K562 (cell line): ENCODE data around the gene ZNF586. TPM values are rescaled to one million over a fixed set of nuclear protein-coding genes. Genes with fewer than 3 reads are reported as not detected.

Source experiments
- CUX1 ChIP-seq: fragments of 200-800 bp; sonication (Bioruptor generic); IDR thresholded peaks from 2 replicates; pipeline ENCODE4 v1.6.1; 2016; ENCODE audit warnings: missing genetic modification characterization, missing compliant biosample characterization
- MTA2 ChIP-seq: fragments of 450-650 bp; IDR thresholded peaks from 2 replicates; pipeline ENCODE4 v1.6.1; 2016; ENCODE audit warnings: low read depth
- SIRT6 ChIP-seq: IDR thresholded peaks from one replicate; pipeline ENCODE4 v1.6.1; 2012; ENCODE audit warnings: low read depth, mild to moderate bottlenecking, control low read depth, inconsistent platforms, low read length, moderate library complexity
- YY1 ChIP-seq, 3 experiments: IDR thresholded peaks; 2 replicates each; pipeline ENCODE4 v1.6.1; 2011; ENCODE audit warnings: low read length in 2 of 3, mild to moderate bottlenecking in 2 of 3, moderate library complexity in 2 of 3, borderline replicate concordance in 1 of 3, control low read depth in 1 of 3, low read depth in 1 of 3; ENCODE audit not compliant: insufficient read depth in 3 of 3, insufficient replicate concordance in 2 of 3, control insufficient read depth in 1 of 3, insufficient read length in 1 of 3; ENCODE audit errors: extremely low read depth in 1 of 3
- ZNF146 ChIP-seq: IDR thresholded peaks from one replicate; pipeline ENCODE4 v1.6.1; 2018; ENCODE audit warnings: missing compliant biosample characterization; ENCODE audit not compliant: unreplicated experiment
- ZNF444 ChIP-seq: fragments of 250-450 bp; sonication (Bioruptor Pico); IDR thresholded peaks from 2 replicates; pipeline ENCODE4 v1.4.0; 2020; ENCODE audit warnings: mild to moderate bottlenecking, moderate library complexity
- ZNF609 ChIP-seq: sonication (generic); formaldehyde crosslinking; IDR thresholded peaks from 2 replicates; pipeline ENCODE4 v1.8.1; 2023; ENCODE audit warnings: missing genetic modification reagents, mild to moderate bottlenecking, borderline replicate concordance
- ZNF639 ChIP-seq, 2 experiments: fragments of 200-800 bp in 1 of 2; sonication (Bioruptor generic) in 1 of 2; sonication (generic) in 1 of 2; formaldehyde crosslinking in 1 of 2; IDR thresholded peaks in 1 of 2; conservative IDR thresholded peaks in 1 of 2; 2 replicates each; pipeline versions ENCODE4 v1.5.0 to v1.6.1; 2016 to 2020; ENCODE audit warnings: missing compliant biosample characterization in 1 of 2, missing genetic modification characterization in 1 of 2, missing genetic modification reagents in 1 of 2
- polyA plus RNA-seq, 8 experiments: library from polyadenylated mRNA; depleted of rRNA in 4 of 8; stranded (reverse) in 5 of 8; unstranded in 3 of 8; fragments of >200 nt; fragmentation: Nextera tagmentation in 2 of 8; fragmentation: Illumina TruSeq in 1 of 8; extraction: Ambion mirVana in 2 of 8; extraction: Trizol in 1 of 8; gene quantifications; 2 replicates each; pipeline versions ENCODE4 v1.2.1 to v1.2.3, GENCODE V29; 2011 to 2014; ENCODE audit warnings: inconsistent platforms in 1 of 8, missing spikeins in 1 of 8
- total RNA-seq, 7 experiments: library from RNA; depleted of rRNA in 6 of 7; stranded (reverse); fragments of >200 nt in 6 of 7; fragmentation: Illumina TruSeq in 2 of 7; extraction: Trizol in 2 of 7; gene quantifications; 2 replicates each; pipeline versions ENCODE4 v1.2.1 to v1.2.3, GENCODE V29; 2011 to 2021; ENCODE audit warnings: low replicate concordance in 1 of 7
- TF ChIP-seq, protein P1 (sequence below), 2 experiments: fragments of 450-650 bp; conservative IDR thresholded peaks; 2 replicates each; pipeline ENCODE4 v1.6.1; 2017; ENCODE audit warnings: mild to moderate bottlenecking in 2 of 2, moderate library complexity in 2 of 2
- TF ChIP-seq, protein P2 (sequence below): fragments of 450-650 bp; formaldehyde crosslinking; IDR thresholded peaks from 2 replicates; pipeline ENCODE4 v1.4.0; 2020; ENCODE audit warnings: mild to moderate bottlenecking, moderate library complexity

The ZNF586 gene
- total and polyA plus RNA-seq, 9 of the 15 experiments (the other 6 are each of a cell fraction or from before 2014, with no cell fraction given), result 2.5 to 12.6 (median 8.4) TPM

DNA sequence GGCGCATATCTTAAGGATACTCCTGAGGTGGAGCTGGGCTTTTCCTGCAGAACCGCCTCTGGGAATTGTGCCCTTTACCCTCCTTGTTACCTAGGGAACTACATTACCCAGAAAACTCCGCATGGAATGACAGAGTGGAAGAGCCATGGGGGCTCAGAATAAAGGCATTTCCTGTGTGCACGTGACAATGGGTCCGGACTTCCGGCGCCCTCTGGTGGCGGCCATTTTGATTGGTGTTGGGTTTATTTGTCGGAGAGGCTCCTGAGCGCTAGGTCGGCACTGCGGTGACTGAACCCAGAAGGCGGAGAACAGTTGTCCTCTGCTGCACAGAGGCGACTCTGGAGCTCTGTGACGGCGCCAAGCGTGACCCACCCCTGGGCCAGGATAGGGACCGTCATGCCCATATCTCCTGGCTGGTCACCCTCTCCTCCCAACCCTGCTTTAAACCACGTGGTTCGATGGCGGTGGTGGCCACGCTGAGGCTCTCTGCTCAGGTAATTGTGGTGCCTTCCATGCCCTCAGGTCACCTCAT lies 60.7 kb downstream of the ZNF586 start, which contains the start of gene ZNF587B (continued):
- TF ChIP-seq SIRT6 (no peak), MTA2 (no peak), ZNF146 (CRISPR knock-in tag) (no peak), ZNF639 (CRISPR knock-in tag; conservative IDR thresholded peaks at IDR 0.05 in 1 of 2, IDR thresholded peaks at IDR 0.05 in 1 of 2) (no peak), ZNF609 (no peak), CUX1 (CRISPR knock-in tag) (no peak), ZNF444 (CRISPR knock-in tag) (no peak), YY1 (IDR thresholded peaks at IDR 0.05; ENCODE audit: borderline replicate concordance in 1 of 3, control insufficient read depth in 1 of 3, extremely low read depth in 1 of 3, insufficient read depth in 3 of 3, insufficient read length in 1 of 3, insufficient replicate concordance in 2 of 3, low read depth in 1 of 3, low read length in 2 of 3) (peak in 2 of 3 experiments; percentile 59 to 81)
- TF ChIP-seq, protein P1, sequence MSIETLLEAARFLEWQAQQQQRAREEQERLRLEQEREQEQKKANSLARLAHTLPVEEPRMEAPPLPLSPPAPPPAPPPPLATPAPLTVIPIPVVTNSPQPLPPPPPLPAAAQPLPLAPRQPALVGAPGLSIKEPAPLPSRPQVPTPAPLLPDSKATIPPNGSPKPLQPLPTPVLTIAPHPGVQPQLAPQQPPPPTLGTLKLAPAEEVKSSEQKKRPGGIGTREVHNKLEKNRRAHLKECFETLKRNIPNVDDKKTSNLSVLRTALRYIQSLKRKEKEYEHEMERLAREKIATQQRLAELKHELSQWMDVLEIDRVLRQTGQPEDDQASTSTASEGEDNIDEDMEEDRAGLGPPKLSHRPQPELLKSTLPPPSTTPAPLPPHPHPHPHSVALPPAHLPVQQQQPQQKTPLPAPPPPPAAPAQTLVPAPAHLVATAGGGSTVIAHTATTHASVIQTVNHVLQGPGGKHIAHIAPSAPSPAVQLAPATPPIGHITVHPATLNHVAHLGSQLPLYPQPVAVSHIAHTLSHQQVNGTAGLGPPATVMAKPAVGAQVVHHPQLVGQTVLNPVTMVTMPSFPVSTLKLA (conservative IDR thresholded peaks at IDR 0.05), result peak; percentile 28 to 58; a peak in 1 of 4 replicates
- TF ChIP-seq, protein P2, sequence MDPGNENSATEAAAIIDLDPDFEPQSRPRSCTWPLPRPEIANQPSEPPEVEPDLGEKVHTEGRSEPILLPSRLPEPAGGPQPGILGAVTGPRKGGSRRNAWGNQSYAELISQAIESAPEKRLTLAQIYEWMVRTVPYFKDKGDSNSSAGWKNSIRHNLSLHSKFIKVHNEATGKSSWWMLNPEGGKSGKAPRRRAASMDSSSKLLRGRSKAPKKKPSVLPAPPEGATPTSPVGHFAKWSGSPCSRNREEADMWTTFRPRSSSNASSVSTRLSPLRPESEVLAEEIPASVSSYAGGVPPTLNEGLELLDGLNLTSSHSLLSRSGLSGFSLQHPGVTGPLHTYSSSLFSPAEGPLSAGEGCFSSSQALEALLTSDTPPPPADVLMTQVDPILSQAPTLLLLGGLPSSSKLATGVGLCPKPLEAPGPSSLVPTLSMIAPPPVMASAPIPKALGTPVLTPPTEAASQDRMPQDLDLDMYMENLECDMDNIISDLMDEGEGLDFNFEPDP (CRISPR knock-in tag), result no peak
